ENCODE results near the gene SSBP4. TPM values are rescaled to one million over a fixed set of nuclear protein-coding genes. Genes with fewer than 3 reads are reported as not detected.

SSBP4 gene
- total and polyA plus RNA-seq, 9 of the 15 experiments (the other 6 are each of a cell fraction or from before 2014, with no cell fraction given) = 1.1 to 189 (median 39.0) TPM

GRCh38 chr19:18373892-18374629 lies 45.1 kb upstream of the SSBP4 start (continued):
- TF ChIP-seq ZNF449 (CRISPR knock-in tag; IDR thresholded peaks at IDR 0.05) (0 out of 2 replicates have a peak, but pooled peaks have one; percentile 6), ADNP (tag; IDR thresholded peaks at IDR 0.05) (peak; percentile 73; the same call in 1 of the 2 replicates), NUFIP1 (IDR thresholded peaks at IDR 0.05; ENCODE audit: partially characterized antibody) (no peak), HOXB6 (CRISPR knock-in tag; IDR thresholded peaks at IDR 0.05; ENCODE audit: borderline replicate concordance) (no peak), BCOR (IDR thresholded peaks at IDR 0.05) (peak; percentile 99), ZNF609 (CRISPR knock-in tag; IDR thresholded peaks at IDR 0.05; ENCODE audit: borderline replicate concordance) (no peak), CHCHD3 (CRISPR knock-in tag; IDR thresholded peaks at IDR 0.05) (no peak), XRCC3 (IDR thresholded peaks at IDR 0.05) (no peak), MAZ (CRISPR knock-in tag; conservative IDR thresholded peaks at IDR 0.05 in 1 of 2, IDR thresholded peaks at IDR 0.05 in 1 of 2) (peak; percentile 63 to 86), NR3C1 (CRISPR knock-in tag; IDR thresholded peaks at IDR 0.05) (no peak), ZBTB49 (CRISPR knock-in tag; IDR thresholded peaks at IDR 0.05; ENCODE audit: borderline replicate concordance) (no peak), GATA2 (CRISPR knock-in tag; IDR thresholded peaks at IDR 0.05) (peak; percentile 96), STAG1 (CRISPR knock-in tag; IDR thresholded peaks at IDR 0.05; ENCODE audit: borderline replicate concordance) (no peak), ARHGAP35 (IDR thresholded peaks at IDR 0.05; ENCODE audit: partially characterized antibody) (no peak), POLR3A (IDR thresholded peaks at IDR 0.05; ENCODE audit: borderline replicate concordance, extremely low read depth, insufficient read depth, insufficient read length) (no peak), BDP1 (IDR thresholded peaks at IDR 0.05; ENCODE audit: insufficient read depth, insufficient read length) (no peak), RAD51 (IDR thresholded peaks at IDR 0.05; ENCODE audit: borderline replicate concordance, low read depth) (peak; percentile 95), KAT2B (IDR thresholded peaks at IDR 0.05; ENCODE audit: low read depth, low read length) (no peak), PHF8 (IDR thresholded peaks at IDR 0.05; ENCODE audit: borderline replicate concordance, low read length) (peak; percentile 44; the same call in 1 of the 2 replicates)

Data from K562 (cell line).